ENCODE data around the gene CILP.
"Not testable (repeated sequence)": the region's sequence is repeated elsewhere in the genome, so short reads cannot be mapped to it uniquely, and the experiment has no call there.

DNA sequence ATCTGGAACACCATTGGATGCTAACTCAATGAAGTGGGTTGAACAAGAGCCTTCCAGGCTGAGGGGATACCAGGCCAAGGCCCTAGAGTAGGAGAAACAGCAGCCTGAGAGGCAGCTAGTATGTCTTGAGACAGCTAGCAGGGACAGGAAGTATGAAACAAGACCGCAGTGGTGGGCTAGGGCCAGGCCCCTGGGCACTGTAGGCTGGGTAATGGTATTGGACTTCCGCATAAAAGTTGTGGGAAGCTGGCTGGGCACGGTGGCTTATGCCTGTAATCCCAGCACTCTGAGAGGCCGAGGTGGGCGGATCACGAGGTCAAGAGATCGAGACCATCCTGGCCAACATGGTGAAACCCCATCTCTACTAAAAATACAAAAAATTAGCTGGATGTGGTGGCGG, 25.2 kb upstream of the CILP start:
- TF ChIP-seq, protein P1, sequence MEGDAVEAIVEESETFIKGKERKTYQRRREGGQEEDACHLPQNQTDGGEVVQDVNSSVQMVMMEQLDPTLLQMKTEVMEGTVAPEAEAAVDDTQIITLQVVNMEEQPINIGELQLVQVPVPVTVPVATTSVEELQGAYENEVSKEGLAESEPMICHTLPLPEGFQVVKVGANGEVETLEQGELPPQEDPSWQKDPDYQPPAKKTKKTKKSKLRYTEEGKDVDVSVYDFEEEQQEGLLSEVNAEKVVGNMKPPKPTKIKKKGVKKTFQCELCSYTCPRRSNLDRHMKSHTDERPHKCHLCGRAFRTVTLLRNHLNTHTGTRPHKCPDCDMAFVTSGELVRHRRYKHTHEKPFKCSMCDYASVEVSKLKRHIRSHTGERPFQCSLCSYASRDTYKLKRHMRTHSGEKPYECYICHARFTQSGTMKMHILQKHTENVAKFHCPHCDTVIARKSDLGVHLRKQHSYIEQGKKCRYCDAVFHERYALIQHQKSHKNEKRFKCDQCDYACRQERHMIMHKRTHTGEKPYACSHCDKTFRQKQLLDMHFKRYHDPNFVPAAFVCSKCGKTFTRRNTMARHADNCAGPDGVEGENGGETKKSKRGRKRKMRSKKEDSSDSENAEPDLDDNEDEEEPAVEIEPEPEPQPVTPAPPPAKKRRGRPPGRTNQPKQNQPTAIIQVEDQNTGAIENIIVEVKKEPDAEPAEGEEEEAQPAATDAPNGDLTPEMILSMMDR (IDR thresholded peaks at IDR 0.05) = not testable (repeated sequence)
- not testable (repeated sequence) for TF ChIP-seq POLR2A (IDR thresholded peaks at IDR 0.05)

Measured in heart left ventricle (tissue), 13 donors.